ENCODE data around the gene INSYN2B.

INSYN2B gene

DNA sequence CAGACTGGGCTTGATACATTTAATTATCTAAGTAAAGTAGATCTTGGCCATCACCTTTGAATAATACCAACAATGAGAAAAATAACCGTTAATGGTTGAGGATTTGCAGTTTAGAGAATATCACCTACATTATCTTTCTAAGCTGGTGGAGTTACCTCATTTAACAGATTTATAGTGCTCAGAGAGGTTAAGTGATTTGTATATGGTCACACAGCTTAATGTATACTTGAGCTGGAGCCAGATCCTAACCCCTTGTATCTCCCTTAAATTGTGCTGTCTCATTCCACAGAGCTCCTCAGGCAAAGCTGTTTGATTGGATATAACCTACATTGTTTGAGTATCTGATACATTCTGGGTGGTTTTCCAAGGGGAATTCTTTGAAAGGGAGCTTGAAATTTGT, 57.8 kb downstream of the INSYN2B start:
- DNase-seq: no peak

DNA sequence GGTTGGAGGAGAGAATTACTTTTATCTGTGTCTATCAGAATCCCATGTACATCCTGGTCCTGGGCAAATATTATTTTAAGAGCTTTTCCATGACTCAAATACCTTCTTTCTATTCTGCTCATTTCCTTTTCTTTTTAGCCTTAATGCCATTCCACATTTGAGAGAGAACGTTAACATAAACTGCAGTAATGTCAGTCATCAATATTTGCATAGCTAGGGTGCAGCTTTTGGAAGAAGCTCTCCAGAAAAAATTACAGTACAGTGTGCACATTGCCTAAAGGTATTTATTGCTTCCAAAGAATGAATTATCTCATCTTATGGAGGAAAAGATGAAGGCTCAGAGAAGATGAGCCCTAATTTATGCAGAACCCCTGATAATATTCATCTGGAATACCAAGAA, 58.3 kb downstream of the INSYN2B start:
- no peak for DNase-seq

DNA sequence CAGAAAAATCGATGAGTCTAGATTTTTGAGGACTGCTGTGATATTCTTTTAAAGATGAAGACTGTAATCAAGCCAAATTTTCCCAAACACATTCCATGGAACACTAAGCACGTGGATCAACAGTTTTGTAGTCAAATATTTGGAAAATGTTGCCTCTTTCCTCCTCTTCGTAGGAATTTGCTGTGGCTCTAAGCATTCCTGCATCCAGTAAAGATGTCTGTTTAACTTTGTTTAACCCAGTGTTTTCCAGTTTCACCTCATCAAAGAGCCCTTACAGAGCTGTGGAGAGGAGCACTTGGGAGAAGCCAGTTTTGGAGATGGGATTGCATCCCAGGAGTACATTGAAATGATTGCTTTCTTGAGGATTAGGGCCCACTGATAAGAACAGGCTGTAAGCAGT, 58.9 kb downstream of the INSYN2B start:
- DNase-seq: no peak

DNA sequence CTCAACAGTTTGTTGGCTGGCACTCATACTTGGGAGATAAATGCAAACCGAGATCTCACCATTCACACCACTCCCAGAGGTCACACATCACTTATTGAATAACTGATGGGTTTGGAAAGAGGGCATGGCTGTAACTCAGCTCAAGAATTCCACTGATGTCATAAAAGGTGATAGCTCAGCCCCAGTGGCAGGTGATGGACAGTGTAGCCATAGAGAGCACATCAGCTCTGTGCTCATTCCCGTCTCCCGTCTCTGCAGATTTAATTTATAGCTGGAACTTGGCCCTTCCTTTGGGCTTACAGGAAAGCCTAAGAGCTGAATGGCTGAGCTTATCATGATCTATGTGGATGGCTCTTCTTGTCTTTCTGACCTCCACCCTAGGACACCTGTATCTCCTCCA, 59.8 kb downstream of the INSYN2B start:
- DNase-seq: no peak

DNA sequence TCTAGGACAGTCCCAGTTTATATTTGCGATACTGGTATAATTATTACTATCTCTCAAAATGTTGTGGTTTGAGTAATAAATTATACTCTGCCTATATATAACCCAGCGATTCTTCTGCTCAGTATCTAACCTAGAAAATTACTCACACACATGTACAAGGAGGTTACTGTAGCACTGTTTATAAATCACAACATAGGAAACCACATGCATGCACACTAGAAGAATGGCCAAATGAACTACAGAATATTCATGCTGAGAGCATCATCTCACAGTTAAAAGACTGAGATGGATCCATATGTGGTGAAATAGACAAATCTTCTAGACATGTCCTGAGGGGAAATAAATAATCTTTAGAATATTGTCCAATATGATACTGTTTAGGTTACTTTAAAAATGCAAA, 62.1 kb downstream of the INSYN2B start:
- DNase-seq: no peak

DNA sequence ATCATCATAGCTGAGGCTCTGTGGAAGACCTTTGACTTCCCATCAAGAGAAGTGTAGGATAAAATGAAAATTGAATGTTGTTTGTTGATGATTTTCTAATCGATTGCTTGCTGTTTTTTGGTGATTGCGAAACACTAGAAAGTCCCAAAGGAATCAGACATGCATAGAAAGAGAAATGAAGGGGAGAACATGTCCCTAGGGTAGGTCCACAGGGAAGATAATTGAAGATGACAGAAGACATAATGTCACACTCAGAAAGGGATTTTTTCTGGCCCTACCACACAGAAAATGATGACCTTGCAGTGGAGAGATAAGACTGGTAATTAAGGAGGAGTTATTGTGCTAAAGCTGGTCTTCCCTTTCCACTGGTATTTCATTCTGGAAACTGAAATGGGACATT, 62.8 kb downstream of the INSYN2B start:
- no peak for DNase-seq

DNA sequence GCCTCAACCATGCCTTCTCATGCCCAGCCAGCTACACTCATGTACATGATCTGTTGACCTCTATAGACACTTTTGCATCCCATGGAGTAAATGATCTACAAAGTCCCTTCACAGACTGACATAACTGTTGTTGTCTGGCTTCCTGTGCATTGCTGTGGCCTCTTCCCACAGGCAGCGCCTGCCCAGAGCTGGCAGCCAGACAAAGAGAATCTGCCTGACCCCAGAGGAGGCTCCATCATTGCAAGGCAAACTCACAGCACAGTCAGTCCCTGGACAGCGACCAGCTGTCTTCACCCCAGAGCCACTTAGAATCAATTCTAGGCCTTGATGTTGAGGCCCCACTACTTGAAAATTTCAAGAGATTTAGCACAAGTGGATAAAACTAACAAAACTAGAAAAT, 65.5 kb downstream of the INSYN2B start:
- DNase-seq: no peak

DNA sequence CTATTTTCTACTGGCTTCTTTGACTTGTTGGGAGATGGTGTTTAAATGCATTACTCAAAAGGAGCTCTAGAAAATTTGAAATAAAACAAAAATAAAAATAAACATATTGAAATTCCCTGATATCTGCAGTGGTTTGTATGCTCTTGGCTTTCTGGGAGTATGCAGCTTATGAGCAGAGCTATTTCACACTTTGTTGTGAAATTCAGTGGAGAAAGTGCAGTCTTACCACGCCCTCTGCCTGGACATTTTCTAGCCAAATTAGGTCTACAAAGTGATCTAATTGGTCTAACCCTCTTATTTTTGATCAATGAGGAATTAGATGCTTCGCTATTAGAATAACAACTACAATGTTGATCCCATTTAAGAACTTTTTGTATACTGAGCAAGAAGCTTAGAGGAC, 66.8 kb downstream of the INSYN2B start:
- DNase-seq: no peak

DNA sequence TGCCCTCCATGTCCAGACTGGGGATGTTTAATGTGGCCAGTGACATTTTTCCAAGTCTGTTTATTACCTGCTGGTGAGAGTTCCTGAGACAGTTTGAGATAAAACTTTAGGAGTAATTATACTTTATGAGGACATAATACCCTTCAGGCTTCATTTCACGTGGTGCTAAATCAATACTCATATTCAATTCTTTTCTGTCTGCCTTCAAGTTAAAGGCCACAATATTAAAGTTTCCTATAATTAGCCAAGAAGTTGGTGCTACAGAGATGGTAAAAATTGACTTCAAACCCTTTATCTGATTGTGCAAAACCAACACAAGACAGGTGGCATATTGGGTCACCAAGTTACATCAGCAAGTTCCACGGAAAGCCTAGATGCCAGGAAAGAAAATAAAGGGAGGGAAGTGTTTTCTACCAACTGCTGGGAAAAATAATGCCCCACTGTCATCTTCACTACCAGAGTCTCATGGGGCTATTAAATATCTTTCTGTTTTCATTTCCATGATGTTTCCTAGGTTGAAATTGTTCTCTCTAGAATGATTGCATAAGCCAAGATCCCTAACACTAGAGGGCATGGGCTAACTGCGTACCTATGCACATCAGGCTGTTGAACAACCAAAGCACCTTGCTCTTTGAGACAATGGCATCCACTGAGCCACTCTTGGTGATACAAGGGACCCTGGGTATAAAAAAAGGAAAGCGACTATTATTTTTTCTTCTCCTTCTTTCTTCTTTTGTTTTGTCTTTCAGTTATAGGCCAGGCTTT, 68.7 kb downstream of the INSYN2B start:
- no peak for DNase-seq

DNA sequence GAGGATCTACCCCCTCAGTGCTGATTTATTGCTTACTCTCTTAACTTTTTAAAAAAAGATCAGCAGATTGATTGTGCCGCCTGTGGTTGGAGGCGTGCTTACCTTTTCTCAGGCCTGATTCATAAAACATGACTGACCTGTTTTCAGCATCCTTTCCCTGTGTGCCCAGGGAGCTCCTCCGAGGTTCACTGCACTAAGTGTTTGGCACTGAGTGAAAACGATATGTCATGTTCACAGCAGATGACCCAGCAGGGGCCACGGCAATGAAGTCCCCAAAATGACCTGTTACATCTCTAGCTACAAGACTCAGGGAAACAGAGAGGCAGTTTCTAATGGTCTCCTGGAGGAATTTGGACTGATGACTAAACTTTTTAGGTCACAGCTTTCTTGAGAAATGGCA, 69.9 kb downstream of the INSYN2B start:
- no peak for DNase-seq

DNA sequence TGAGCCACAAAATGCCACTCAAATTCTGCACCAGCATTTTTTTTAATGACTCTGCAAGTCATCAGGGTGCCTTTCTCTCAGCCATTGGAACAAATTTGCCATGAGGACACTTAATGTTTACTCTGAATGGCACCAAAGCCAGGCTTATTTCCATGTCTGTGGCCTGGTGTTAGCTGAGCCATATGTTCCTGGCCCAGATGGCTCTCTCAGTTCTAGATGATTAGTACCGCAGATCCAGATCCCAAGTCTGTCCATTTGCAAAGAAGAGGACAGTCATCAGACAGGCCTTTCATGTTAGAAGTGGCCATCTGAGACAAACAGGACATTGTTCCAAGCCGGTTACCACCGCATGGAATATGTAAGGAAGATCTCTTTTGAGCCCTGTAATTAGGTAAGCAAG, 70.3 kb downstream of the INSYN2B start:
- DNase-seq: no peak

DNA sequence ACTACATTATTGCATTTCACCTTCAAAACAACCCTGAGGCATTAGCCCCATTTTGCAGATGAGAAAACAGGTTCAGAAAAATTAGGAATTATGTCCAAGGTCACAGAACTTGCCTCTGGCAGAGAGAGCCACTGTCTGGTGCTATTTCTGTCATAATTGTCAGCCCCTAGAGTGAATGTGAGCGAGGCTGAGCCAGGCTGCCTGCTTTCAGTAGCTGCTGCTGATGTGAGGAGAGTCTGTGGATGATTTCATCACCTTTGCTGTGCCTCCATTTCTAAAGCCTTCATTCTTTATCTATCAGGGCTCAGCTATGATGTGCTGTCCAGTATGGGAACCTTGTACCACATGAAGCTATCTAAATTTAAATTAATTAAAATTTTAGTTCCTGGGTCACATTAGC, 71.4 kb downstream of the INSYN2B start:
- DNase-seq: no peak

DNA sequence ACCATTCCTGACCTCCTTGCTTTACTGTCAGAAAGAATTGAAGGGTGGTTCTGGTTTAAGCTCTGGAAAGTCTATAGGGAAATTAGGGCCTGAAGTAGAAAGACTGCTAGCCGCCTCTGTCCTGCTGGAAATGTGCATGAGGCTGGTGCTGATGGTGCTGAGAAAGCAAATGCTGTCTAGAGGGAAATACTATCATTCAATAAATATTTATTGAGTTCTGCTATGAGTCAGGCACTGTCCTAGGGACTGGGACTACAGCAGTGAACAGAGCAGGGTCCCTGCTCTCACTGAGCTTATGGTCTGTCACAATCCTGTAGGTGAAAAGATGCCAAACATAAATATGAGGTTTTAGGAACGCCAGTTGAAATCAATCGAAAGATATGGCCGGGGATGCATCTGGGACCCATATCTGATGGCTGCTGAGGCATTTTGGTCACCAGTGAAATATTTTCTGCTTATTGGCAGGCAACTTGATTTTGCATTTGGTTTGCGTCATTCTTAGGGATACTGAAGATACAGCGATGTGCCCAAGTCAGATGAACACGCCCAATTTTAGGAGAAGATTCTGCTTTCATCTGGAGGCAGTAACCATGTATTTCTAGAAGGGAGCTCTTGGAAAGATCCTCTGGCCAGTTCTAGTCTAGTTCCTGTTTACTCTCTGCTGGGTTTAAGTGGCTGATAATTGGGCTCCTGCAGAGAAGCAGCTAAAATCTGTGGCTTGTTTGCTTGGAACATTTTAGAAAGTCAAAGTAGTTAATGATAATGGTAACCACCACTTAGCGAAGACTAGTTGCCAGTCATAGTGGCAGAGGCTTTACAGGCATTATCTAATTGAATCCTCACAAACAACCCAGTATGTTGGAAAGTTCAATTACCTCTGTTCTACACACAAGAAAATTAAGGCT, 73.3 kb downstream of the INSYN2B start:
- no peak for DNase-seq

DNA sequence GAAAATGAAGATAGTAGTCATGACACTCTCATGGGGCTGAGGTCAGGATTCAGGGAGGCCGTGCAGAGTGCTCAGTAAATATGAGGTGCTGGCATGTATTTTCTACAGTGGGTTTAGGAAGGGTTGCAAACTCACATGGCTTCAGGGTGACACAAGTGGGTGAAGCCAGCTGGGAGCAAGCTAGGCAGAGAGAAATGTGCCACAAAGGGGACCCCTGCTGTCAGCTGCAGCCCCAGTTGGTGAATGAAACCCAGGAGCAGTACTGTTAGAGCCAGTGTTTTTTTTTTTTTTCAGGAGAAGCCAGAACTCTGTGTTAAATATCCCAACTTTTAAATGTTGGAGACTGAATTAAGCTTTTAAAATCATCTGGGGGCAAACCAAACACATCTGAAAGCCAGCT, 75.3 kb downstream of the INSYN2B start:
- DNase-seq: no peak

DNA sequence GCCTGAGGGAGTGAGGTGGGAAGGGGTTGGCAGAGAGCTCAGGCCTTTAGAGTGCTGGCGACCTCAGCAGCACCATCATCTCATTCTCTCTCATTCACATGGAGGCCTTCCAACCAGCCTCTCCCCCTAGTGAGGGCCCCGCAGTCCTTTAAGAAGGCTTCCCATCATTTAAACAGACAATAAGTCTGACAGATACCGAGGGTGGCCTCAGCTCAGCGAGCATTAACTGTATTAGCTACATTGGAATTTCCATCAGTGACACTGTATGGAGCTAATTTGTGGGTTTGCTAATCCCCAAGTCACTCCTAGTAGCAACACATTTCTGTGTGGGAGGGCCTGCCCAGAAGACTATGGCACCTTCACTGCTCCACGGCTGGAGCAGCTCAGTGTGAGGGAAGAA, 75.8 kb downstream of the INSYN2B start:
- no peak for DNase-seq

DNA sequence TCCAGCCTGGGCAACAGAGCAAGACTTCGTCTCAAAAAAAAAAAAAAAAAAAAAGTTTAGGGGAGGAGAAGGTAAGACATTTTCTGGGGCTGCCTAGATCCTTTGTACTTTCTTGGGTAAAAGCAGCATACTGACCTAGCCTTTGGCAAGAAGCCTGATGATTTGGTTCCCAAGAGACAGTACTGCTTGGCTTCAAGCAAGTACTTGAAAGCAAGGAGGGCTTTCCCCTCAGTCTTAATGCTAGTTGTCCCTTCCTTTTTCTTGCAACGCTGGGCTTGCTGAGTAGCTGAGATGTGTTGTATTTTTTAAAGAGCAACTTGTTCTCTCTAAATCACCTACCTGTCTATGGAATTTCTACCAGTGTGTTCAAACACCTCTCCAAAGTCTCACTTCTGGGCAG, 76.2 kb downstream of the INSYN2B start:
- DNase-seq: no peak

DNA sequence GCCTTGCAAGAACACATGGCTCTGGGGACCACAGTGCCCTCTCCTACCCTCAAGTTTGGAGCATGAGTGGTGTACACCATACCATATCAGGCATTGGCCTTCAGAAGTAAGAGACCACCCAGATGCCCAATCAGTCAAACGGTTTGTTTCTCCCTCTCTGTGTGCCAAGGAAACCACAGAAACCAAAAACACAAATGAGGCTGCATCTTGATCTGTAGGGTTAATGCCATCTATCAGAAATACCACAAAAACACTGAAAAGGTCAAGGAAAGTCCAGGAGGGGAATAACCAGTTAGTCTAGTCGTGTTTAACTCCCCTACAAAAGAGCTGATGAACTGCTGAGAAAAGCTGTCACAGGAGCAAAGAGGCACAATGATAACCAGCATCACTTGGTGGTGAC, 78.4 kb downstream of the INSYN2B start:
- DNase-seq: no peak

DNA sequence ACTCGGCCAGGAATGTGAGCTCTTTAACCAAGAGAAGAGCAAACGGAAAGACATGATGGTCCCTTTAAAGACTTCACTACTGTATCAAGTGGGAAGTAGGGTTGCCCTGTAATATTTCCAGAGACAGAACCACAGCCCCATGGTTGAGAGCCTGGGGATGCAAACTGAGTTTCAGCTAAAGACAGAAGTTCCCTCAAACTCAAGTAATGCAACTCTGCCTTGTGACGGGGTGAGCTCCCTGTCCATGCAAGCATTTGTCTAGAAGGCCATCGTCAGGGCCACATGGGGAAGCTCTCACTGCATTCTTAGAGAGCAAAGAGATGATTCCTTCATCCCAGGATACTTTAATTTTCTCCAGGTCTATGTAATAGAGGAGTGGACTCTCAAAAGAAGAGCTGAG, 82.8 kb downstream of the INSYN2B start:
- DNase-seq: no peak

DNA sequence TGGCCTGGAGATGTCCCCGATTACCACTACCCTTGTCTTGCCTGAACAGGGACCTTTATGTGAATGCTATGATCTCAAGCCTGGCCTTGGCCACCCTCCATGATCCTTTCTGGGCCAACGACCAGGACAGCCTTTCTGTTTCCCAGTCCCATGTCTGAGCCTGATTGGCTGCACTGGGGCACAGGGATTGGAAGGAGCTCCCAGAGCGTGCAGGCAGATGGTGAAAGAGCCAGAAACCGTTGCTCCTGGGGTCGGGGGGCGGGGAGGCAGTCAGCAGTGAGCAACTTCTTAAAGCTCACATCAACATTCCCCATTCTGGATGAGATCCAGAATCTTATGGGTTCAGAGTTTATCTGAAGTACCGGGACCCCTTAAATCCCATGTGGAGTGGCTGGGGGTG, 84.4 kb downstream of the INSYN2B start:
- no peak for DNase-seq

DNA sequence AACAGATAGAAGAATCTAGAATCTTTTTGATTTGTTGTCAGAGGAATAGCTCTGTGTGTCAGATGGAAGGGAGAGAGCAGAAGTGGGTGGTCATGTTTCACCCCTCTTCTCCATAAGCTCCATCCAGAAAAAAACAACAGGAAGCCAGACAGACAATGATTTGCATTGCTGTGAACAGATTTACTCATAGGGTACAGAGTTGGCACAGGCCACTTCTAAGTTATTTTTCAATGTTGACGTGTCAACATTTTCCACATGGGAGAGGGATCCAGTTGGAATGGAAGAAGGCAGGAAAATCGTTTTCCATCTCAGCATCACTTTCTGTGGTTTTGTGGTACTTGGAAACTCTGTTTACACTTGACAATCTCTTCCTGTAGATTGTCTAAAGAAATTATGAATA, 86.7 kb downstream of the INSYN2B start:
- DNase-seq: no peak

DNA sequence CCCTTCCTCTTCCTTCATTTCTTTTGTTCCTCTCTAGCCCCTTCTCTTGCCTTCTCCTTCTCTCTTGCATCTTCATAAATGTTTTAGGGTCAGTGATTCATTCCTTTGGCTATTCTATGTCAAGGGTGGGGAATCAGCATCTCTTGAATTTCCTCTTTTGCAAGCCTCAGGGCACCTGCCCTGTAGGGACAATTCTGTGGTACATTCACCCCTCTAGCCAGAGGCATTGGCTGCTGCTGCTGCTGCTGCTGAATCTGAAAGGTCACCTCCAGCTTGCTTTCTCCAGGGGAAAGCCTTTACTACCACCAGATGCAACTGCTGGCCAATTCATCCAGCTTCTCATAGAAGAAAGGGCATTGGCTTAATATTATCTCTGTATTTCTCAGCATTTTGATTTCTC, 87.3 kb downstream of the INSYN2B start:
- no peak for DNase-seq

DNA sequence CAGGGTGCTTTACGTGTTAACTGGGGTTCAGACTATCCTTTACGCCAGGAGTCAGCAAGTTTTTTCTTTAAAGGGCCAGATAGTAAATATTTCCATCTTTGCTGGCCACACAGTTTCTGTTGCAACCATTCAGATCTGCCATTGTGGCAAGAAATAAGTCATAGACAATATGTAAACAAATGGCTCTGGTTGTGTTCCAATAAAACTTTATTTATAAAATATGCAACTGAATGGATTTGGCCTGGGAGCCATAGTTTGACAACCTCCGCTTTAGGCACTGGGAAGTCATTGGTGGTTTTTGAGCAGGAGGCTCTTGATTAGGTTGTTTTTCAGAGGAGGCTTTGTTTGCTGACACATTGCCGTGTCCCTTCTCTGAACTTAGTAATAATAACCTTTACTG, 90.7 kb downstream of the INSYN2B start:
- DNase-seq: no peak

DNA sequence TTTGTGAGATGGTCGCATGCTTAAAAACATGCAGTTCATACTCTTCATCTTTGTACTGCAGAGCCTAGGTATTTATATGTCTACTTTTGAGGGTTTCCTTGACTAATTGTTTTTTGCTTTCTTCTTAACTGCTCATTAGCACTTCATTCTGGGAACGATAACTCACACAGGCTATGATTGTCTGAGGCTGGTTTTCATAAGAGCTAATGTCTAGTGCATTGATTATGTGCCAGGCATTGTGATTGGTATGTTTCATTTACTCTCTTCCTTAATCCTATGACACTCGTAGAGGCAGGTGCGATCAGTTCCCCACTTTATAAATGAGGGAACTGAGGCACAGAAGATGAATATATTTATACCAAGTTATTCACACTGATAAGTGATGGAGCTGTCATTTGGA, 93.6 kb downstream of the INSYN2B start:
- no peak for DNase-seq

DNA sequence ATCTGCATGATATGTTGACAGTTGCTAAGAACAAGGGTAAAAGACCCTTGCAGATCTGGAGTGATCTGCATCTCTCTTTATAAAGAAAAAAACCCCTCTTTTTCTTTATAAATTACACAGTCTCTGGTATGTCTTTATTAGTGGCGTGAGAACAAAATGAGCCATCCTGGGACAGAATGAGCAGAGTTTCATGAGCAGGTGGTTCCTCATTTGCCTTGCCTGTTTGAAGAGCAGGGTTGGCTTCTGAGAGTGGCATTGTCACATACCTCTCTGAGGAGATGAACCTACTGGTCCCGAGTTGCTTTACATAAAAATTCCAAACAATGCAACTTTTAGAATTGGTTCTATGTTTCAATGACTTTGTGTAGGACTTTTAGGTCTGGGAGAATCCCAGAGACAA, 94.3 kb downstream of the INSYN2B start:
- no peak for DNase-seq
